KOPT-K1 (cell line): ENCODE measurements around the gene KLK12.

Source experiments
- H3K27ac ChIP-seq: fragments of 200-600 bp; sonication (generic); 2 replicates; pipeline ENCODE4 v1.5.1; 2016; ENCODE audit warnings: antibody characterized with exemption, mild to moderate bottlenecking, low read depth, low read length; ENCODE audit not compliant: poor library complexity, severe bottlenecking
- H3K36me3 ChIP-seq: fragments of 200-600 bp; sonication (generic); 2 replicates; pipeline ENCODE4 v1.5.1; 2017; ENCODE audit warnings: antibody characterized with exemption, mild to moderate bottlenecking, low read length, moderate library complexity; ENCODE audit not compliant: insufficient read depth
- H3K9me3 ChIP-seq: fragments of 200-600 bp; sonication (generic); 2 replicates; pipeline ENCODE4 v1.5.1; 2017; ENCODE audit warnings: antibody characterized with exemption, low read length, mild to moderate bottlenecking; ENCODE audit not compliant: insufficient read depth, poor library complexity, severe bottlenecking

Gene KLK12

GRCh38 chr19:51065221-51065960 is 30.6 kb upstream of the KLK12 start:
- H3K9me3 ChIP-seq: no peaks in the 10 kb centered on the region
- no peaks in the 10 kb centered on the region for H3K36me3 ChIP-seq
- H3K27ac ChIP-seq: no peak overlapping the region

- H3K36me3 ChIP-seq: no peaks in the 10 kb centered on the region
- H3K9me3 ChIP-seq: no peaks in the 10 kb centered on the region
- H3K27ac ChIP-seq: no peak within 1 kb of the TSS
Observed at GRCh38 chr19:51064534-51065220, 29.9 kb upstream of the KLK12 start, which contains the start of gene KLK13. Gene KLK13 (minus strand): TSS chr19:51065092. CDS start chr19:51065067, 25 bp downstream.

DNA sequence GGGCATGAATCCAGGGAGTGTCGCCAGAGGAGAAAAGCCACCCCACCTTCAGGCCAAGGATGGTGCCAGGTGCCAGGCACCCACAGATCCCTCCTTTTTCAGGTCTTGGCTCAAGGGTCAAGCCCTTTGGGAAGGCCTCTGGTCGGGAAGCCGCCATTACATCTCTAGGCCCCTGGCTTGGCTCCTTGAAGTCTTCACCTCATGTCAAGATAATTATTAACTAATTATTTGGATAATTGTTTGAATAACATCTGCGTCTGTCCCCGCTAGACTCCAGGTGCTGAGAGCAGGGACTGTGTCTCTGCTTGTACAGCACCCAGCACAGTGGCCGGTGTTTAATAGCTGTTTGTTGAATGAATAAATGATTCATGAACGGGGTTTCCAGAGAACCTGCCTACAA is 28.9 kb upstream of the KLK12 start:
- H3K36me3 ChIP-seq: no peaks in the 10 kb centered on the region
- no peaks in the 10 kb centered on the region for H3K9me3 ChIP-seq
- no peak overlapping the region for H3K27ac ChIP-seq

GRCh38 chr19:51060973-51061372 is 26.2 kb upstream of the KLK12 start:
- Histone ChIP-seq H3K9me3 (no peaks in the 10 kb centered on the region), H3K36me3 (no peaks in the 10 kb centered on the region), H3K27ac (no peak overlapping the region)

- no peak overlapping the region for H3K27ac ChIP-seq
- no peaks in the 10 kb centered on the region for H3K36me3 ChIP-seq
- H3K9me3 ChIP-seq: no peaks in the 10 kb centered on the region
Observed at GRCh38 chr19:51060336-51060735, 25.5 kb upstream of the KLK12 start.

DNA sequence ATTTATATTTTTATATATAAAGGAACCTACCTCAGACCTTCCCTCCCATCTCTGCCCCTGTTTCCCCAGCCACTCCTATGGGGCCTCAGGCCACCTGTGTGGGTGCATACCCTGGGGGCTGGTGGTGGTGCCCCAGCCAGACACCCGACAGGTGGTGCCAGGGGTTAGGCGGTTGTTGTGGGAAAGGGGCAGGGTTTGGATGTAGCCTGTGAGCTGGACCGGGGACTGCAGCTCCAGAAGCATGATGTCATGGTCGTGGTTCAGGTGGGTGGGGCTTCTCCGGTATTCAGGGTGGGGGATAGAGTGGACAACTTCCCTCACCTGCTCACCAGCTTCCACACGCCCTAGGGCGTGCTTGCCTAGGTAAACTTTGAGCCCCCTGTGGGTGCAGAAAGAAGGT is 24.9 kb upstream of the KLK12 start:
- Histone ChIP-seq H3K36me3 (no peaks in the 10 kb centered on the region), H3K27ac (no peak overlapping the region), H3K9me3 (no peaks in the 10 kb centered on the region)

DNA sequence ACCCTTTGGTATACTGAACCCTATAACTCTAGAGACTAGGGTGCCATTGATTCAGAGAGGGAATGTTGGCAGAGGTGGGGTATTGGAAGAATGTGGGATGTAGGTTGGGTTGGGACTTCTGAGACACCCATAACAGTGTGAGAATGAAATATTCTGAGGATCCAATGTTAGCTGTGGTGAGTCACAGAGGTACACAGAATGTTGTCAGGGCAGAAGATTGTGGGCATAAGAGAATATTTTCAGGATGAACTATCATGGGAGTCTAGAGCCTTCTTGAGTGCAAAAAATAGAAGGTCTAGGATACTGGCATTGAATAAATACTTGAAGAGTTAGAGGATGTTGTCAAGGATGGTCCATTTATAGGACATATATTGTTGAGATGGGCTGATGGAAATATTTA is 21.1 kb upstream of the KLK12 start:
- Histone ChIP-seq H3K9me3 (no peaks in the 10 kb centered on the region), H3K36me3 (no peaks in the 10 kb centered on the region)

GRCh38 chr19:51047031-51047335 is 12.2 kb upstream of the KLK12 start:
- Histone ChIP-seq H3K9me3 (peaks cover 7% of the 10 kb centered on the region), H3K36me3 (no peaks in the 10 kb centered on the region), H3K27ac (no peak overlapping the region)

More for the DNA sequence above, 21.1 kb upstream of the KLK12 start:
- H3K27ac ChIP-seq: no peak overlapping the region

GRCh38 chr19:51044327-51044726 is 9.5 kb upstream of the KLK12 start:
- Histone ChIP-seq H3K27ac (no peak overlapping the region), H3K9me3 (no peaks in the 10 kb centered on the region), H3K36me3 (no peaks in the 10 kb centered on the region)

DNA sequence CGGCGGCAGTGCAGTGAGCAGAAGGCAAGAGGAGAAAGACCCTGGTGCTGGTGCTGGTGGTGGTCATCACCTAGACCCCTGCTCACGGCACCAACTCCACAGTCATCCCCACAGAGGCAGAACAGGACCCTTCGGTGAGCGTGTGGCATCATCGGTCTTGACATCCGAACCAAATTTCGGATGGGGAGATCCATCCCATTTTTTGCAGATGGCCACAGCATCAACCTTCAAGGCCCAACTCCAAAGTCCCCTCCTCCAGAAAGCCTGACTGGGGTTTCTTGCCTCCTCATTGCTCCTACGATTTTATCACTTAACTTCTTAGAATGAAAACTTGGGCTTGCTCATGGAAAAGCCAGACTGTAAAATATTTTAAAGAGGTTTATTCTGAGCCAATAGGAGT is 8.7 kb upstream of the KLK12 start:
- no peak overlapping the region for H3K27ac ChIP-seq
- H3K36me3 ChIP-seq: no peaks in the 10 kb centered on the region
- no peaks in the 10 kb centered on the region for H3K9me3 ChIP-seq

- Histone ChIP-seq H3K36me3 (no peaks in the 10 kb centered on the region), H3K9me3 (no peaks in the 10 kb centered on the region), H3K27ac (no peak overlapping the region)
Observed at GRCh38 chr19:51040151-51040550, 5.3 kb upstream of the KLK12 start.

GRCh38 chr19:51036519-51036918 is 1.7 kb upstream of the KLK12 start:
- no peaks in the 10 kb centered on the region for H3K9me3 ChIP-seq
- no peaks in the 10 kb centered on the region for H3K36me3 ChIP-seq
- H3K27ac ChIP-seq: no peak overlapping the region

DNA sequence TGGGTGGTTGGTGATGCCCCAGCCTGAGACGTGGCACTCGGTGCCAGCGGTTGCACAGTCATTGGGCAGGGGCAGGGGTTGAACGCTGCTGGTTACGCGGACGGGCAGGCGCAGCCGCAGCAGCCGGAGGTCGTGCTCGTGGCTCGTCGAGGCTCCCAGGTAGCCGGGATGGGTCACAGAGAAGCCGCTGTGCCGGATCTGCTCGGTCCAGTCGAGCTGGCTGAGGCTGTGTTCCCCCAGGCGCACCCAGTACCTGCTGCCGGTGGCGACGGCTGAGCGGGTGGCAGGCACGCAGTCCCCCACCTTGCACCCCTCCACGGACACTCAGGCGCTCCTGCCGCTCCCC is 2.9 kb downstream of the KLK12 start:
- H3K27ac ChIP-seq: no peak overlapping the region
- no peaks in the 10 kb centered on the region for H3K9me3 ChIP-seq
- no peaks in the 10 kb centered on the region for H3K36me3 ChIP-seq

GRCh38 chr19:51031220-51031879 is 3.5 kb downstream of the KLK12 start:
- Histone ChIP-seq H3K9me3 (no peaks in the 10 kb centered on the region), H3K27ac (no peak overlapping the region), H3K36me3 (no peaks in the 10 kb centered on the region)

DNA sequence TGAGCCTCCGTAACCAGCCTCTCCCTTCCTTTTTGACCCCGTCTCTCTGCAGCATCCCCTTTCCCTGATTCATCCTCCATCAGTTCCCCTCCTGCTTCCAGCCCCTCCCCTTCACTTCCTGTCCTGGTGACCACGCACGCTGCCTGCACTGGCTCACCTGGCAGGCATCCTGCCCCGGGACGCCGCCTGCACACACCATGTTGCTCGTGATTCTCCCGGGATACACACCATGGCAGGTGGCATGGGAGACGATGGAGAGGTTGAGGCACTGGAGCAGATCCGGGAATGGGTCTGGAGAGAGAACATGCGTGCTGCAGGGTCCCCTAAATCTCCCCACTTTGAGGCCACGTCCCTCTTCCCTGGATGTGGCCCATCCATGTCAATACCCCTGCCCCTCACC is 4.2 kb downstream of the KLK12 start:
- Histone ChIP-seq H3K9me3 (no peaks in the 10 kb centered on the region), H3K36me3 (no peaks in the 10 kb centered on the region), H3K27ac (no peak overlapping the region)

DNA sequence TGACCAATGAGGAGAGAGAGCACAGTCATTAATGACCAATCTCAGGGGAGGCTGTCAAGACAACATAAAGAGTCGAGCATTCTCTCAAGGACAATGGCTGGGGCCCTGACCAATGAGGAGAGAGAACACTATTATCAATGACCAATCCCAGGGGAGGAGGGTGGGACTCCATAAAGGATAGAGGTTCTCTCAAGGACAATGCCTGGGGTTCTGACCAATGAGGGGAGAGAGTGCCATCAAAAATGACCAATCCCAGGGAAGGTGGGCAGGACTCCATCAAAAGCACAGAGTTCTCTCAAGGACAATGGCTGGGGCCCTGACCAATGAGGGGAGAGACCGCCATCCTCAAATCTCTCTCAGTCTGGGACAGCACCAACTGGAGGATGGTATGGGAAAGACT is 5.1 kb downstream of the KLK12 start:
- no peaks in the 10 kb centered on the region for H3K9me3 ChIP-seq
- no peaks in the 10 kb centered on the region for H3K36me3 ChIP-seq
- H3K27ac ChIP-seq: no peak overlapping the region
